Spleen (tissue), 11 donors: ENCODE measurements around the gene UGT3A1. TPM values are rescaled to one million over a fixed set of nuclear protein-coding genes. Genes with fewer than 3 reads are reported as not detected.
"Not testable (repeated sequence)": the region's sequence is repeated elsewhere in the genome, so short reads cannot be mapped to it uniquely, and the experiment has no call there.

Experiments
- DNase-seq: peaks from one replicate; pipeline ENCODE4 v3.0.0-alpha.2; 2020
- H3K27ac ChIP-seq, 8 donors: fragments of 200-600 bp; sonication (generic) in 7 of 8; 1 replicate in 4 of 8; 2 replicates in 4 of 8; pipeline versions ENCODE4 v1.5.0 to v1.8.0; 2016 to 2021; ENCODE audit warnings: inconsistent platforms in 4 of 8, mild to moderate bottlenecking in 4 of 8, moderate library complexity in 1 of 8
- H3K27me3 ChIP-seq, 7 donors: fragments of 200-600 bp; sonication (generic) in 6 of 7; replicated peaks in 1 of 7; 1 replicate in 4 of 7; 2 replicates in 3 of 7; pipeline versions ENCODE4 v1.5.0 to v1.8.0; 2016 to 2021; ENCODE audit warnings: inconsistent platforms in 3 of 7, mild to moderate bottlenecking in 1 of 7
- H3K36me3 ChIP-seq, 6 donors: fragments of 200-600 bp; sonication (generic) in 5 of 6; 1 replicate in 4 of 6; 2 replicates in 2 of 6; pipeline versions ENCODE4 v1.5.0 to v1.8.0; 2016 to 2021; ENCODE audit warnings: inconsistent platforms in 2 of 6
- H3K4me1 ChIP-seq, 6 donors: fragments of 200-600 bp; sonication (generic) in 5 of 6; 1 replicate in 3 of 6; 2 replicates in 3 of 6; pipeline versions ENCODE4 v1.5.0 to v1.8.0; 2016 to 2021; ENCODE audit warnings: inconsistent platforms in 3 of 6
- H3K4me3 ChIP-seq, 8 donors: fragments of 200-600 bp; sonication (generic) in 7 of 8; 1 replicate in 4 of 8; 2 replicates in 4 of 8; pipeline versions ENCODE4 v1.5.0 to v1.8.0; 2016 to 2021; ENCODE audit warnings: inconsistent platforms in 4 of 8, mild to moderate bottlenecking in 4 of 8, moderate library complexity in 2 of 8
- H3K9me3 ChIP-seq, 8 donors: fragments of 200-600 bp; sonication (generic) in 7 of 8; 1 replicate in 4 of 8; 2 replicates in 4 of 8; pipeline versions ENCODE4 v1.5.0 to v1.8.0; 2016 to 2021; ENCODE audit warnings: inconsistent platforms in 4 of 8
- POLR2A ChIP-seq, 3 donors: fragments of 450-650 bp; IDR thresholded peaks; one replicate each; pipeline ENCODE4 v1.5.1; 2017; ENCODE audit warnings: antibody characterized with exemption in 3 of 3, mild to moderate bottlenecking in 1 of 3
- POLR2AphosphoS5 ChIP-seq, 3 donors: sonication (generic); formaldehyde crosslinking; IDR thresholded peaks; one replicate each; pipeline ENCODE4 v1.5.1; 2017; ENCODE audit warnings: antibody characterized with exemption in 3 of 3
- WGBS, 5 donors: extraction: QIAGEN DNeasy Blood & Tissue Kit in 3 of 5; methylation state at CpG; one replicate each; pipeline versions ENCODE4 v1.1.5 to v1.1.7; 2013 to 2018; 5-methylcytosine and 5-hydroxymethylcytosine counted together
- intact Hi-C: fragments of 100-400 bp; cut with DNase I; formaldehyde crosslinking; loops from one replicate; pipeline ENCODE4 v1.15.0; 2023; ENCODE audit warnings: low total_unique reads
- polyA plus RNA-seq, 3 donors: library from polyadenylated mRNA; stranded (reverse); fragments of 200-250 nt; gene quantifications; one replicate each; pipeline ENCODE4 v1.2.1, GENCODE V29; 2013
- total RNA-seq, 7 donors: library from RNA; depleted of rRNA in 3 of 7; stranded (reverse); fragments of >200 nt in 3 of 7; fragmentation: NEBNext Ultra II Directional in 4 of 7; extraction: Animal tissue kit (Norgen Biotek cat#: 25700) in 4 of 7; gene quantifications; one replicate each; pipeline versions ENCODE4 v1.1.0 to v1.2.1, GENCODE V29; 2016 to 2021
- TF ChIP-seq, protein P1 (sequence below), 11 experiments: fragments of 200-600 bp in 7 of 11; fragments of 450-650 bp in 4 of 11; sonication (generic) in 4 of 11; IDR thresholded peaks in 8 of 11; conservative IDR thresholded peaks in 3 of 11; 1 replicate in 7 of 11; 2 replicates in 4 of 11; pipeline versions ENCODE4 v1.4.0 to v1.8.0; 2016 to 2021; ENCODE audit warnings: antibody characterized with exemption in 11 of 11, inconsistent platforms in 4 of 11, mild to moderate bottlenecking in 1 of 11
- donor health status: healthy with polysubstance abuse.
- donor health status: DM: no; HTN: no; CAD: no; lungs with moderate emphysema.
- donor health status: DM: no; HTN: no; CAD: no.
- donor health status: Bipolar disorder and iron deficiency.
- donor health status: healthy.
- donor health status: DM: no; HTN: no; CAD: no.
- donor health status: DM: yes; HTN: yes; CAD: no.

Gene UGT3A1
- total and polyA plus RNA-seq, 10 donors: not detected

DNA sequence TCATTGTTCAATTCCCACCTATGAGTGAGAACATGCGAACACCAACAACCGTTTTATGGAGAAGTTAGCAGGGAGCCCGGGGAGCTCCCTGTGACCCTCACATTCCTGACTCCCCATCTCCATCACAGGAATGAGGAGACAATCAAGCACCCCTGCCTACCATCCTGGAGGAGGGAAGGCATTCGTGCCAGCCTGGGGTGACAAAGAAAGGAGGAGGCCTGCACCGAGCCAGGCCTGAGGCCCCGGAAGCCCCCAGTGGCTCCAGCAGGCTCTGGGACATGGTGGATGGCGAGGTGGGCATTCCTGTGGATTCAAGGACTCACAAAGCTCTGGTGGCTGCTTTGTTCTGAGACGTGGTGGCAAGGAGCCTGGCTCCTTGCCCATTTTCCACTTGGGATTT, 36.5 kb upstream of the UGT3A1 start:
- intact Hi-C loops: no loop called here
- Histone ChIP-seq H3K36me3 (no peaks in the 10 kb centered on the region), H3K4me1 (no peaks in the 10 kb centered on the region), H3K4me3 (no peak overlapping the region), H3K27ac (no peak overlapping the region), H3K27me3 (no peaks in the 10 kb centered on the region), H3K9me3 (peaks cover 0 to 16% (median 5%) of the 10 kb centered on the region in 8 donors)
- no peak for TF ChIP-seq POLR2A (IDR thresholded peaks at IDR 0.05)
- TF ChIP-seq POLR2AphosphoS5 (IDR thresholded peaks at IDR 0.05): no peak
- TF ChIP-seq, protein P1, sequence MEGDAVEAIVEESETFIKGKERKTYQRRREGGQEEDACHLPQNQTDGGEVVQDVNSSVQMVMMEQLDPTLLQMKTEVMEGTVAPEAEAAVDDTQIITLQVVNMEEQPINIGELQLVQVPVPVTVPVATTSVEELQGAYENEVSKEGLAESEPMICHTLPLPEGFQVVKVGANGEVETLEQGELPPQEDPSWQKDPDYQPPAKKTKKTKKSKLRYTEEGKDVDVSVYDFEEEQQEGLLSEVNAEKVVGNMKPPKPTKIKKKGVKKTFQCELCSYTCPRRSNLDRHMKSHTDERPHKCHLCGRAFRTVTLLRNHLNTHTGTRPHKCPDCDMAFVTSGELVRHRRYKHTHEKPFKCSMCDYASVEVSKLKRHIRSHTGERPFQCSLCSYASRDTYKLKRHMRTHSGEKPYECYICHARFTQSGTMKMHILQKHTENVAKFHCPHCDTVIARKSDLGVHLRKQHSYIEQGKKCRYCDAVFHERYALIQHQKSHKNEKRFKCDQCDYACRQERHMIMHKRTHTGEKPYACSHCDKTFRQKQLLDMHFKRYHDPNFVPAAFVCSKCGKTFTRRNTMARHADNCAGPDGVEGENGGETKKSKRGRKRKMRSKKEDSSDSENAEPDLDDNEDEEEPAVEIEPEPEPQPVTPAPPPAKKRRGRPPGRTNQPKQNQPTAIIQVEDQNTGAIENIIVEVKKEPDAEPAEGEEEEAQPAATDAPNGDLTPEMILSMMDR (IDR thresholded peaks at IDR 0.05 in 8 of 11, conservative IDR thresholded peaks at IDR 0.05 in 3 of 11): no peak
- DNase-seq: no peak
- WGBS, 5 donors: 77 to 90% (median 80%) methylated on average over 7 to 8 of the region's 8 CpGs

DNA sequence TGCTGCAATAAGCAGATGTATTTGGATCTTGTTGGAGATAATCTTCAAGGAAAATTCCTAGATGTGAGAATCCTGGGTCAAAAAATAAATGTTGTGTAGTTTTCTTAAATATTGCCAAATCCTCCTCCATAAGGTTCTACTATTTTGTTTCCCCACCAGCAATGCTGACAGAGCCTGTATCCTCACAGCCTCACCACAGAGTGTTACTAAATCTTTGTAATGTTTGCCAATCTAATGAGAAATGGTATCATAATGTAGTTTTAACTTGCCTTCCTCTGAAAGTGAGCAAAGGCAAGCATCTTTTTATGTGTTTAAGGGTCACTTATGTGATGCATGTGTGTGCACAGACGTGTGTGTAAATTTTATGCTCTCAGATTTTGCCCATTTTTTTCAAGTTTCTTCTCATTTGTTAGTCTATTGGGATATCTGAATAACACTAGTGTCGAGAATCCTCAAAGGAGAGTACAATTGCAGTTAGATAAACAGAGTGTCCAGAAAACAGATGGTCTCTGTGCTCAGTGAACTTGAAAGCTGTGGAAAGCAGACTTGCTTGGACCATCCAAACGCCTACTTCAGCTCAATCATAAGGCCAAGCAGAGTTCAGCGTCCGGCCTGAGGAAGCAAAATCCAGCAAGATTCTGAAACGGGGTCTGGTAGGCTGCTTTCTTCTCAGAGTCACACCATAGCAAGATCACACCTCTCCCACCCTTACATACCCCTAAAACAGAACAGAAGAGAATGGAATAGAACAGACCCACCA, 35.7 kb upstream of the UGT3A1 start:
- TF ChIP-seq, protein P1 (IDR thresholded peaks at IDR 0.05 in 8 of 11, conservative IDR thresholded peaks at IDR 0.05 in 3 of 11): no peak
- no peak for TF ChIP-seq POLR2AphosphoS5 (IDR thresholded peaks at IDR 0.05)
- TF ChIP-seq POLR2A (IDR thresholded peaks at IDR 0.05): no peak
- Histone ChIP-seq H3K36me3 (no peaks in the 10 kb centered on the region), H3K4me3 (no peak overlapping the region), H3K4me1 (no peaks in the 10 kb centered on the region), H3K27me3 (no peaks in the 10 kb centered on the region), H3K27ac (no peak overlapping the region), H3K9me3 (peaks cover 0 to 16% (median 5%) of the 10 kb centered on the region in 8 donors)
- DNase-seq: no peak
- intact Hi-C loops: no loop called here
- 70 to 88% (median 80%) methylated on average over 6 of the region's 6 CpGs for WGBS, 5 donors

DNA sequence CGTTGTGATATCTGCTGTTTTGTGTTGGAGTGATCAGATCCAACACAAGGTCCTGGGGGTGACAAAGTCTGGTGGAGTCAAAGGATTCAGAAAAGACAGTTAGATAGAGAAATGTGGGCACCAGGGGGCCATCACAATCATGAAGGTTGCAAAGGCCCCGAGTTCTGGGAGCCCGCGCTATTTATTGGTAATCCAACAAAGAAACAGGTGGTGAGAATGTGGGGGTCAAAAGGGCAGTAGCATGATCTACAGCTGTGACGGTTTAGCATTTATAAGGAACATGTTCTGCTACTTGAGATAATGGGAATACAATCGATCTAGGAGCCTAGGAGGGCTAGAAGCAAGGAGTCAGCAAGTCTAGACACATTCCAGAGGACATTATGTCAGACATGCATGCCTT, 31.1 kb upstream of the UGT3A1 start:
- WGBS, 5 donors: 80 to 87% (median 82%) methylated on average over 6 of the region's 6 CpGs
- H3K27ac ChIP-seq, DNase-seq, H3K4me3 ChIP-seq, H3K36me3 ChIP-seq, H3K27me3 ChIP-seq, intact Hi-C loops, H3K4me1 ChIP-seq: not testable (repeated sequence)
- H3K9me3 ChIP-seq: peaks cover 0 to 16% (median 5%) of the 10 kb centered on the region in 8 donors

DNA sequence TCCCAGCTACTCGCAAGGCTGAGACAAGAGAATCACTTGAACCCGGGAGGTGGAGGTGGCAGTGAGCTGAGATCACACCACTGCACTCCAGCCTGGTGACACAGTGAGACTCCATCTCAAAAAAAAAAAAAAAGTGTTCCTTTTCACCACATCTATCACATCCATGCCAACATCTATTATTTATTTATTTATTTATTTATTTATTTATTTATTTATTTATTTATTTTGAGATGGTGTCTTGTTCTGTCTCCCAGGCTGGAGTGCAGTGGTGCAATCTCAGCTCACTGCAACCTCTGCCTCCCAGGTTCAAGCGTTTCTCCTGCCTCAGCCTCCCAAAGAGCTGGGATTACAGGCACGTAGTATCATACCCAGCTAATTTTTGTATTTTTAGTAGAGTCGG, 28.4 kb upstream of the UGT3A1 start:
- H3K36me3 ChIP-seq, H3K4me3 ChIP-seq, DNase-seq, H3K4me1 ChIP-seq, H3K27ac ChIP-seq, H3K27me3 ChIP-seq, intact Hi-C loops: not testable (repeated sequence)
- H3K9me3 ChIP-seq: peaks cover 2 to 24% (median 17%) of the 10 kb centered on the region in 8 donors
- WGBS, 5 donors: 79 to 95% (median 90%) methylated on average over 5 of the region's 5 CpGs

DNA sequence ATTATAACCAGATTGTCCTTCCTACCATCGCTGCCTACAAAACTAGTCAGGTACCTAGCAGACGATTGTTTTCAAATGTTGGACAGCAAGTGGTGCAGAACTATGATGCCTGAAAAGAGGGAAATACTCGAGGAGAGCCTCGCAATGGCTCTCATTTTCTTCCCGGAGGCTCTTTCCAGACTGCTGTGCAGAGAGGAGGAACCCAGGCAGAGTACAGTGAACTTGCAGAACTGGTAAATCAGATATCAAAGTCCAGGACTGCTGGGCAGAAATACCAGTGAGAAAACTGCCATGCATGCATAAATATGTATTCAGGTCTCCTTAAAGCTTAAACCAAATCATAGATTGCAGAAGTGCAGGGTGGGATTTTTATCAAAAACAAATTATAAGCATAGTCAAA, 26.4 kb upstream of the UGT3A1 start:
- Histone ChIP-seq H3K4me1 (no peaks in the 10 kb centered on the region), H3K27ac (no peak overlapping the region), H3K27me3 (no peaks in the 10 kb centered on the region), H3K9me3 (peaks cover 5 to 39% (median 36%) of the 10 kb centered on the region in 8 donors), H3K4me3 (no peak overlapping the region), H3K36me3 (no peaks in the 10 kb centered on the region)
- WGBS, 5 donors: 67 to 88% (median 77%) methylated on average over 5 of the region's 5 CpGs
- intact Hi-C loops: no loop called here
- no peak for DNase-seq
- TF ChIP-seq, protein P1 (IDR thresholded peaks at IDR 0.05 in 8 of 11, conservative IDR thresholded peaks at IDR 0.05 in 3 of 11): no peak
- TF ChIP-seq POLR2AphosphoS5 (IDR thresholded peaks at IDR 0.05) (no peak), POLR2A (IDR thresholded peaks at IDR 0.05) (no peak)
